Measurements from ENCODE around the gene STARD10.

STARD10 gene

GRCh38 chr11:72793425-72794367 is at the start of gene STARD10:
Gene STARD10, minus strand, starts transcription at chr11:72794047. Its CDS starts 12,866 bp downstream, at chr11:72781181.
- no peak within 1 kb of the TSS for H2AFZ ChIP-seq (ENCODE audit: low read length)
- H3K79me2 ChIP-seq (ENCODE audit: insufficient read depth, low read length), result no peaks in the 10 kb centered on the region
- no peaks in the 10 kb centered on the region for H3F3A ChIP-seq (ENCODE audit: insufficient read depth, low read length)
- peak within 1 kb of the TSS; percentile 68 for H3K4me3 ChIP-seq (ENCODE audit: low read depth, low read length, poor library complexity, severe bottlenecking)
- H3K9me2 ChIP-seq (ENCODE audit: low read depth, low read length), result no peaks in the 10 kb centered on the region
- H3K4me2 ChIP-seq (ENCODE audit: low read length), result peak within 1 kb of the TSS; percentile 65
- H3K36me3 ChIP-seq (ENCODE audit: insufficient read depth, low read length), result no peaks in the 10 kb centered on the region
- peaks cover 38% of the 10 kb centered on the region for H3K4me1 ChIP-seq (ENCODE audit: insufficient read depth, low read length, severe bottlenecking)
- peak within 1 kb of the TSS; percentile 71 for H3K9ac ChIP-seq (ENCODE audit: low read length)
- no peaks in the 10 kb centered on the region for H3K9me3 ChIP-seq (ENCODE audit: low read length)
- TF ChIP-seq EZH2 (IDR thresholded peaks at IDR 0.05; ENCODE audit: borderline replicate concordance, low read length), result no peak
- peak; percentile 99 for TF ChIP-seq CTCF (IDR thresholded peaks at IDR 0.05; ENCODE audit: low read length)
- H3K27ac ChIP-seq (ENCODE audit: low read depth, low read length, poor library complexity, severe bottlenecking), result peak within 1 kb of the TSS; percentile 87
- no peaks in the 10 kb centered on the region for H4K20me1 ChIP-seq (ENCODE audit: insufficient read depth, low read length)
- no peaks in the 10 kb centered on the region for H3K27me3 ChIP-seq (ENCODE audit: insufficient read depth, low read length)

GRCh38 chr11:72842653-72843330 is 48.9 kb upstream of the STARD10 start:
- no peaks in the 10 kb centered on the region for H3K79me2 ChIP-seq (ENCODE audit: insufficient read depth, low read length)
- H4K20me1 ChIP-seq (ENCODE audit: insufficient read depth, low read length), result no peaks in the 10 kb centered on the region
- TF ChIP-seq CTCF (IDR thresholded peaks at IDR 0.05; ENCODE audit: low read length), result no peak
- no peak for TF ChIP-seq EZH2 (IDR thresholded peaks at IDR 0.05; ENCODE audit: borderline replicate concordance, low read length)
- H3K27ac ChIP-seq (ENCODE audit: low read depth, low read length, poor library complexity, severe bottlenecking), result no peak overlapping the region
- H3K9me3 ChIP-seq (ENCODE audit: low read length), result no peaks in the 10 kb centered on the region
- no peaks in the 10 kb centered on the region for H3K4me1 ChIP-seq (ENCODE audit: insufficient read depth, low read length, severe bottlenecking)
- no peak overlapping the region for H2AFZ ChIP-seq (ENCODE audit: low read length)
- peaks cover 76% of the 10 kb centered on the region for H3K36me3 ChIP-seq (ENCODE audit: insufficient read depth, low read length)
- H3F3A ChIP-seq (ENCODE audit: insufficient read depth, low read length), result no peaks in the 10 kb centered on the region
- no peaks in the 10 kb centered on the region for H3K9me2 ChIP-seq (ENCODE audit: low read depth, low read length)
- H3K27me3 ChIP-seq (ENCODE audit: insufficient read depth, low read length), result no peaks in the 10 kb centered on the region
- H3K9ac ChIP-seq (ENCODE audit: low read length), result no peak overlapping the region
- H3K4me2 ChIP-seq (ENCODE audit: low read length), result no peak overlapping the region
- H3K4me3 ChIP-seq (ENCODE audit: low read depth, low read length, poor library complexity, severe bottlenecking), result no peak overlapping the region

GRCh38 chr11:72842126-72842525 is 48.3 kb upstream of the STARD10 start:
- Histone ChIP-seq H3F3A (ENCODE audit: insufficient read depth, low read length) (no peaks in the 10 kb centered on the region), H3K79me2 (ENCODE audit: insufficient read depth, low read length) (no peaks in the 10 kb centered on the region), H3K9ac (ENCODE audit: low read length) (no peak overlapping the region), H3K9me2 (ENCODE audit: low read depth, low read length) (no peaks in the 10 kb centered on the region), H4K20me1 (ENCODE audit: insufficient read depth, low read length) (no peaks in the 10 kb centered on the region), H2AFZ (ENCODE audit: low read length) (no peak overlapping the region), H3K27ac (ENCODE audit: low read depth, low read length, poor library complexity, severe bottlenecking) (no peak overlapping the region), H3K27me3 (ENCODE audit: insufficient read depth, low read length) (no peaks in the 10 kb centered on the region), H3K4me1 (ENCODE audit: insufficient read depth, low read length, severe bottlenecking) (no peaks in the 10 kb centered on the region), H3K36me3 (ENCODE audit: insufficient read depth, low read length) (peaks cover 82% of the 10 kb centered on the region), H3K9me3 (ENCODE audit: low read length) (no peaks in the 10 kb centered on the region), H3K4me2 (ENCODE audit: low read length) (no peak overlapping the region), H3K4me3 (ENCODE audit: low read depth, low read length, poor library complexity, severe bottlenecking) (no peak overlapping the region)
- TF ChIP-seq CTCF (IDR thresholded peaks at IDR 0.05; ENCODE audit: low read length) (no peak), EZH2 (IDR thresholded peaks at IDR 0.05; ENCODE audit: borderline replicate concordance, low read length) (no peak)
